SK-N-SH treated with all-trans-retinoic acid at 6 μM for 48 hours (cell line): ENCODE data around the gene KCNIP1.

Experiments
- ATAC-seq: fragments of 200-7000 bp; cut with Tn5 transposase; 3 replicates; pipeline ENCODE4 v1.9.1; 2020; ENCODE audit warnings: mild to moderate bottlenecking, moderate library complexity
- ARNTL ChIP-seq: fragments of 450-650 bp; formaldehyde crosslinking; IDR thresholded peaks from 2 replicates; pipeline ENCODE4 v1.5.0; 2020; ENCODE audit warnings: low read depth, mild to moderate bottlenecking, moderate library complexity, borderline replicate concordance
- BACH2 ChIP-seq: fragments of 250-450 bp; sonication (Bioruptor Pico); IDR thresholded peaks from 2 replicates; pipeline ENCODE4 v1.9.0; 2021; ENCODE audit warnings: mild to moderate bottlenecking, borderline replicate concordance
- CSDC2 ChIP-seq: fragments of 250-450 bp; sonication (Bioruptor Pico); IDR thresholded peaks from 2 replicates; pipeline ENCODE4 v1.5.0; 2020; ENCODE audit warnings: mild to moderate bottlenecking, moderate library complexity
- ESRRG ChIP-seq: fragments of 250-450 bp; sonication (Bioruptor Pico); IDR thresholded peaks from 2 replicates; pipeline ENCODE4 v1.6.1; 2021; ENCODE audit warnings: mild to moderate bottlenecking
- GLIS3 ChIP-seq: fragments of 250-450 bp; sonication (Bioruptor Pico); IDR thresholded peaks from 2 replicates; pipeline ENCODE4 v1.5.0; 2020; ENCODE audit warnings: mild to moderate bottlenecking, moderate library complexity
- ISL1 ChIP-seq: fragments of 250-450 bp; sonication (Bioruptor Pico); IDR thresholded peaks from 2 replicates; pipeline ENCODE4 v2.1.2; 2022; ENCODE audit warnings: mild to moderate bottlenecking, moderate library complexity
- OSR1 ChIP-seq: fragments of 250-450 bp; sonication (Bioruptor Pico); IDR thresholded peaks from 2 replicates; pipeline ENCODE4 v1.8.0; 2022; ENCODE audit warnings: moderate library complexity, mild to moderate bottlenecking, inconsistent platforms
- PPARA ChIP-seq: fragments of 250-450 bp; sonication (Bioruptor Pico); IDR thresholded peaks from 2 replicates; pipeline ENCODE4 v1.5.0; 2020; ENCODE audit warnings: mild to moderate bottlenecking, borderline replicate concordance
- RARB ChIP-seq: fragments of 250-450 bp; sonication (Bioruptor Pico); IDR thresholded peaks from 2 replicates; pipeline ENCODE4 v1.8.0; 2021; ENCODE audit warnings: mild to moderate bottlenecking, moderate library complexity
- SNAI2 ChIP-seq: fragments of 250-450 bp; sonication (Bioruptor Pico); IDR thresholded peaks from 2 replicates; pipeline ENCODE4 v1.5.0; 2020; ENCODE audit warnings: mild to moderate bottlenecking, moderate library complexity
- TOX ChIP-seq: fragments of 250-450 bp; sonication (Bioruptor Pico); IDR thresholded peaks from 2 replicates; pipeline ENCODE4 v1.8.0; 2021; ENCODE audit warnings: mild to moderate bottlenecking, moderate library complexity, borderline replicate concordance
- ZC3H10 ChIP-seq: fragments of 250-450 bp; sonication (Bioruptor Pico); IDR thresholded peaks from 2 replicates; pipeline ENCODE4 v1.5.1; 2021; ENCODE audit warnings: mild to moderate bottlenecking, moderate library complexity
- ZFP3 ChIP-seq: fragments of 250-450 bp; sonication (Bioruptor Pico); IDR thresholded peaks from 2 replicates; pipeline ENCODE4 v1.5.0; 2020; ENCODE audit warnings: mild to moderate bottlenecking, moderate library complexity
- ZFP30 ChIP-seq: fragments of 450-650 bp; formaldehyde crosslinking; IDR thresholded peaks from 2 replicates; pipeline ENCODE4 v1.5.0; 2022; ENCODE audit warnings: mild to moderate bottlenecking, moderate library complexity
- ZNF565 ChIP-seq: fragments of 450-650 bp; formaldehyde crosslinking; conservative IDR thresholded peaks from 2 replicates; pipeline ENCODE4 v1.5.0; 2020; ENCODE audit warnings: low read depth, mild to moderate bottlenecking, moderate library complexity
- ZNF70 ChIP-seq: fragments of 450-650 bp; formaldehyde crosslinking; IDR thresholded peaks from 2 replicates; pipeline ENCODE4 v1.5.0; 2020; ENCODE audit warnings: mild to moderate bottlenecking, moderate library complexity
- ZNF8 ChIP-seq: fragments of 450-650 bp; formaldehyde crosslinking; IDR thresholded peaks from 2 replicates; pipeline ENCODE4 v1.5.0; 2020; ENCODE audit warnings: mild to moderate bottlenecking, moderate library complexity
- TF ChIP-seq, protein P1 (sequence below): fragments of 250-450 bp; sonication (Bioruptor Pico); IDR thresholded peaks from 2 replicates; pipeline ENCODE4 v1.8.0; 2020; ENCODE audit warnings: mild to moderate bottlenecking, moderate library complexity, borderline replicate concordance
- TF ChIP-seq, protein P2 (sequence below): fragments of 250-450 bp; sonication (Bioruptor Pico); IDR thresholded peaks from 2 replicates; pipeline ENCODE4 v1.5.0; 2020; ENCODE audit warnings: mild to moderate bottlenecking, moderate library complexity
- TF ChIP-seq, protein P3 (sequence below): fragments of 250-450 bp; sonication (Bioruptor Pico); IDR thresholded peaks from 2 replicates; pipeline ENCODE4 v1.8.0; 2021; ENCODE audit warnings: low read depth, mild to moderate bottlenecking, moderate library complexity, borderline replicate concordance
- TF ChIP-seq, protein P4 (sequence below): fragments of 250-450 bp; sonication (Bioruptor Pico); IDR thresholded peaks from 2 replicates; pipeline ENCODE4 v1.5.1; 2021; ENCODE audit warnings: mild to moderate bottlenecking, moderate library complexity

The KCNIP1 gene

DNA sequence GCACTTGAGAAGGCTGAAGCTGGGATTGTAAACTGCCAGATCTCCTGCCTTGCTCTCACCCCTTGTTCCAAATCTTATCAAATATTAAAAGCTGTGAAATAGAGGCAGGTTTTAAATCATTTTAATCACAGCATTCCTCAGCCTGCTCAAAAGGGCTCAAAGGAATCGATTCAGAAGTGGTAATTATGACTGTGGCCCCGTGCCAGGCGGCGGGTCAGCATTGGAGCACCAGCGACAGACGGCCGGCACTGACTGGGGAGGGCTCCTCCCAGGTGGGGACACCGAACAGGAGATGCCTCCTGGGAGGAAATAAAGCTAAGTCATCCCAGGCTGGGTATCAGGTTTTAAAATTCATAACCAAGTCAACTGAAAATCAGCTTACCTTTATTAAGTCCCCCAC, 66.7 kb downstream of the KCNIP1 start:
- no peak for ATAC-seq
- no peak for TF ChIP-seq ZFP30 (CRISPR knock-in tag)
- TF ChIP-seq, protein P1, sequence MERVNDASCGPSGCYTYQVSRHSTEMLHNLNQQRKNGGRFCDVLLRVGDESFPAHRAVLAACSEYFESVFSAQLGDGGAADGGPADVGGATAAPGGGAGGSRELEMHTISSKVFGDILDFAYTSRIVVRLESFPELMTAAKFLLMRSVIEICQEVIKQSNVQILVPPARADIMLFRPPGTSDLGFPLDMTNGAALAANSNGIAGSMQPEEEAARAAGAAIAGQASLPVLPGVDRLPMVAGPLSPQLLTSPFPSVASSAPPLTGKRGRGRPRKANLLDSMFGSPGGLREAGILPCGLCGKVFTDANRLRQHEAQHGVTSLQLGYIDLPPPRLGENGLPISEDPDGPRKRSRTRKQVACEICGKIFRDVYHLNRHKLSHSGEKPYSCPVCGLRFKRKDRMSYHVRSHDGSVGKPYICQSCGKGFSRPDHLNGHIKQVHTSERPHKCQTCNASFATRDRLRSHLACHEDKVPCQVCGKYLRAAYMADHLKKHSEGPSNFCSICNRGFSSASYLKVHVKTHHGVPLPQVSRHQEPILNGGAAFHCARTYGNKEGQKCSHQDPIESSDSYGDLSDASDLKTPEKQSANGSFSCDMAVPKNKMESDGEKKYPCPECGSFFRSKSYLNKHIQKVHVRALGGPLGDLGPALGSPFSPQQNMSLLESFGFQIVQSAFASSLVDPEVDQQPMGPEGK = no peak
- TF ChIP-seq, protein P2, sequence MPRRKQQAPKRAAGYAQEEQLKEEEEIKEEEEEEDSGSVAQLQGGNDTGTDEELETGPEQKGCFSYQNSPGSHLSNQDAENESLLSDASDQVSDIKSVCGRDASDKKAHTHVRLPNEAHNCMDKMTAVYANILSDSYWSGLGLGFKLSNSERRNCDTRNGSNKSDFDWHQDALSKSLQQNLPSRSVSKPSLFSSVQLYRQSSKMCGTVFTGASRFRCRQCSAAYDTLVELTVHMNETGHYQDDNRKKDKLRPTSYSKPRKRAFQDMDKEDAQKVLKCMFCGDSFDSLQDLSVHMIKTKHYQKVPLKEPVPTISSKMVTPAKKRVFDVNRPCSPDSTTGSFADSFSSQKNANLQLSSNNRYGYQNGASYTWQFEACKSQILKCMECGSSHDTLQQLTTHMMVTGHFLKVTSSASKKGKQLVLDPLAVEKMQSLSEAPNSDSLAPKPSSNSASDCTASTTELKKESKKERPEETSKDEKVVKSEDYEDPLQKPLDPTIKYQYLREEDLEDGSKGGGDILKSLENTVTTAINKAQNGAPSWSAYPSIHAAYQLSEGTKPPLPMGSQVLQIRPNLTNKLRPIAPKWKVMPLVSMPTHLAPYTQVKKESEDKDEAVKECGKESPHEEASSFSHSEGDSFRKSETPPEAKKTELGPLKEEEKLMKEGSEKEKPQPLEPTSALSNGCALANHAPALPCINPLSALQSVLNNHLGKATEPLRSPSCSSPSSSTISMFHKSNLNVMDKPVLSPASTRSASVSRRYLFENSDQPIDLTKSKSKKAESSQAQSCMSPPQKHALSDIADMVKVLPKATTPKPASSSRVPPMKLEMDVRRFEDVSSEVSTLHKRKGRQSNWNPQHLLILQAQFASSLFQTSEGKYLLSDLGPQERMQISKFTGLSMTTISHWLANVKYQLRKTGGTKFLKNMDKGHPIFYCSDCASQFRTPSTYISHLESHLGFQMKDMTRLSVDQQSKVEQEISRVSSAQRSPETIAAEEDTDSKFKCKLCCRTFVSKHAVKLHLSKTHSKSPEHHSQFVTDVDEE (CRISPR knock-in tag) = no peak
- TF ChIP-seq ZNF70 = no peak
- no peak for TF ChIP-seq ZC3H10 (CRISPR knock-in tag)
- no peak for TF ChIP-seq ZNF565 (CRISPR knock-in tag)
- TF ChIP-seq CSDC2 (CRISPR knock-in tag) = no peak
- TF ChIP-seq BACH2 (CRISPR knock-in tag) = no peak
- TF ChIP-seq ZFP3 = no peak
- TF ChIP-seq ZNF8 (CRISPR knock-in tag) = no peak
- no peak for TF ChIP-seq OSR1
- TF ChIP-seq ISL1 (CRISPR knock-in tag) = no peak
- no peak for TF ChIP-seq TOX (CRISPR knock-in tag)
- TF ChIP-seq SNAI2 (CRISPR knock-in tag) = no peak
- TF ChIP-seq ARNTL (CRISPR knock-in tag) = no peak
- no peak for TF ChIP-seq RARB (CRISPR knock-in tag)
- no peak for TF ChIP-seq ESRRG (CRISPR knock-in tag)
- no peak for TF ChIP-seq GLIS3 (CRISPR knock-in tag)
- TF ChIP-seq, protein P3, sequence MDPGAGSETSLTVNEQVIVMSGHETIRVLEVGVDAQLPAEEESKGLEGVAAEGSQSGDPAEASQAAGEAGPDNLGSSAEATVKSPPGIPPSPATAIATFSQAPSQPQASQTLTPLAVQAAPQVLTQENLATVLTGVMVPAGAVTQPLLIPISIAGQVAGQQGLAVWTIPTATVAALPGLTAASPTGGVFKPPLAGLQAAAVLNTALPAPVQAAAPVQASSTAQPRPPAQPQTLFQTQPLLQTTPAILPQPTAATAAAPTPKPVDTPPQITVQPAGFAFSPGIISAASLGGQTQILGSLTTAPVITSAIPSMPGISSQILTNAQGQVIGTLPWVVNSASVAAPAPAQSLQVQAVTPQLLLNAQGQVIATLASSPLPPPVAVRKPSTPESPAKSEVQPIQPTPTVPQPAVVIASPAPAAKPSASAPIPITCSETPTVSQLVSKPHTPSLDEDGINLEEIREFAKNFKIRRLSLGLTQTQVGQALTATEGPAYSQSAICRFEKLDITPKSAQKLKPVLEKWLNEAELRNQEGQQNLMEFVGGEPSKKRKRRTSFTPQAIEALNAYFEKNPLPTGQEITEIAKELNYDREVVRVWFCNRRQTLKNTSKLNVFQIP (CRISPR knock-in tag) = no peak

DNA sequence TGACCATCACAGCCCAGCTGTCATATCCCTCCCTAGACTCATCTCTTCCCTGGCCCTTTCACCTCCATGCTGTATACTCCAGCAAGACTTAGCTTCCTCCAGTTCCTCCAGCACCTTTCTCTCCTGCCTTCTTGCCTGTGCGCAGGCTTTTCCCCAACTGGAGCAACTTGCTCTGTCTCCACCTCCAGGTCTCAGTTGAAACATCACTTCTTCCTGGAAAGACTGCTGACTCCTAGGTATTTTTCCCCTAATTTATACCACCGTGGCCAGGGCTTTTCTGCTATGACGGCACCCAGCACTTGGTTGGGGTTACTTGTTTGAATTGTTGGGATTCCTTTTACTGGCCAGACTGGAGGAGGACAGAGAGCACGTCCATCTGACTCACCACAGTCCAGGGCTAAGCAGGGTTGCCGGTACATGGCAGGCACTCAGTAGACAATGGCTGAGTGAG, 67.5 kb downstream of the KCNIP1 start:
- 0 out of 2 replicates have a peak, but pooled peaks have one; percentile 11 for TF ChIP-seq ISL1 (CRISPR knock-in tag)
- no peak for TF ChIP-seq TOX (CRISPR knock-in tag)
- peak; percentile 88 for ATAC-seq

DNA sequence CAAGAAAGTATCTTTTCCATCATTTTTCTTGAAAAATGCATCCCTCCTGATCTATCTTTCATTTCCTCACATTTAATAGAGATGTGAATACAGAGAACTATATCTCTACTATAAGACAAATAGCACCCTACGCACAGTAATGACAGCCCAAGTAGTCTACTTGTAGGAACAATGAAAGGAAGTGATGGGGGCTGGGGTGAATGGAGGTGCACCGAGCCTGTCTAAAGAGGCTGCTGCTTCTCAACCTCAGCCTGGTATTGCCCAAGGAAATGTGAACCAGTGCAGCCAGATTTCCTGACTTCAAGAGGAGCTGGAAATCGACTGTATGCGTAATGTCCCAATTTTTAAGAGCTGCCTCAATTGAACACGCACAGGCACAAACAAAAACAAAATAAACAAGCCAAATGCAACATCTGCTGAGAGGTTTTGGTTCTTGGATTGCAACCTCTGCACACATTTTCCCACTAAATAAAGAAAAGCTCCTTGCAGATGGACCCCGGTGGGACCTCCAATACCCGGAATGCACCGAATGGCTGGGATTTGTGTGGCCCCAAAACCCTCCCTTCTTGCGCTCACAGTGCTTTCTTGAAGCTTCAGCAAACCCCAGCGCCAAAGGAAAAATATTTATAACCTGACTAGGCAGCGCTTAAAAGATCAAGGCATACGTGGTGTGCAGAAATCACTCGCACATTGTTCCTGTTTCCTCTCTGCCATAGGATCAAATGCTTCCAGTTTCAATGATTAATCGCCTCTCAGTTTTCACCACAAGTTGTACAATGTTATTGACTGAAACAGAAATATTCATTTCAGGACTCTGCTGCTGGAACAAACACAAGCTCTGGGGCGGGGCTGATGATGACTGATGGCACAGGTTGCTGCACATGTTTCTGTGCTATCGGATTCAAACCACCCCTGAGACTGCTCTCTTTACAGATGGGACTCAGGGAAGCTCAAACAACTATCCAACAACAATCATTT, 68.3 kb downstream of the KCNIP1 start:
- no peak for ATAC-seq
- TF ChIP-seq SNAI2 (CRISPR knock-in tag) (no peak), ISL1 (CRISPR knock-in tag) (no peak), GLIS3 (CRISPR knock-in tag) (no peak), PPARA (no peak), ZC3H10 (CRISPR knock-in tag) (no peak), OSR1 (no peak)
- TF ChIP-seq, protein P3 (CRISPR knock-in tag) = no peak
- TF ChIP-seq, protein P4, sequence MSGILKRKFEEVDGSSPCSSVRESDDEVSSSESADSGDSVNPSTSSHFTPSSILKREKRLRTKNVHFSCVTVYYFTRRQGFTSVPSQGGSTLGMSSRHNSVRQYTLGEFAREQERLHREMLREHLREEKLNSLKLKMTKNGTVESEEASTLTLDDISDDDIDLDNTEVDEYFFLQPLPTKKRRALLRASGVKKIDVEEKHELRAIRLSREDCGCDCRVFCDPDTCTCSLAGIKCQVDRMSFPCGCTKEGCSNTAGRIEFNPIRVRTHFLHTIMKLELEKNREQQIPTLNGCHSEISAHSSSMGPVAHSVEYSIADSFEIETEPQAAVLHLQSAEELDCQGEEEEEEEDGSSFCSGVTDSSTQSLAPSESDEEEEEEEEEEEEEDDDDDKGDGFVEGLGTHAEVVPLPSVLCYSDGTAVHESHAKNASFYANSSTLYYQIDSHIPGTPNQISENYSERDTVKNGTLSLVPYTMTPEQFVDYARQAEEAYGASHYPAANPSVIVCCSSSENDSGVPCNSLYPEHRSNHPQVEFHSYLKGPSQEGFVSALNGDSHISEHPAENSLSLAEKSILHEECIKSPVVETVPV (CRISPR knock-in tag) = no peak
- TF ChIP-seq, protein P1 = no peak
